GM19397 (cell line): ENCODE results near the gene DYNC2H1.

Experiments used
- ATAC-seq: cut with Tn5 transposase; IDR thresholded peaks from one replicate; pipeline ENCODE4 v1.9.1; 2021; ENCODE audit warnings: mild to moderate bottlenecking, moderate library complexity; ENCODE audit not compliant: unreplicated experiment

DYNC2H1 gene

GRCh38 chr11:103528046-103528445 is 418.8 kb downstream of the DYNC2H1 start:
- no peak for ATAC-seq

DNA sequence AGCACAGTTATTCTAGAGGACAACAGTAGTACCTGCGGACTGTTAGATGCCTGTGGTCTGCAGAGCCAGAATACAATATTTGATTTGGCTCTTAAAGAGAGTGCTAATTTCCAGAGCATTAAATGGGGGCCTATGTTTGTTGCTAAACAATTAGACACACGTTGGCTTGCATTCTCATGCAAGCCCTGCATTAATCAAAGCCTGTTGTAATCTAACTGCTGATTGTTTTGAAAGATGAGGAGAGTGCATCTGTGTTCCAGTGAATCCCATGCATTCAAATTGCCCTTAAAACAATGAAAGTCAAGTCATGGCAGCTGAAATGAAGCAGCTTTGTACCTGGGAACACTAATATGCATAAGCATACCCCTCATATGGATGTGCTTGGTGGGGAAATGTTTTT is 419.4 kb downstream of the DYNC2H1 start:
- ATAC-seq, result no peak

DNA sequence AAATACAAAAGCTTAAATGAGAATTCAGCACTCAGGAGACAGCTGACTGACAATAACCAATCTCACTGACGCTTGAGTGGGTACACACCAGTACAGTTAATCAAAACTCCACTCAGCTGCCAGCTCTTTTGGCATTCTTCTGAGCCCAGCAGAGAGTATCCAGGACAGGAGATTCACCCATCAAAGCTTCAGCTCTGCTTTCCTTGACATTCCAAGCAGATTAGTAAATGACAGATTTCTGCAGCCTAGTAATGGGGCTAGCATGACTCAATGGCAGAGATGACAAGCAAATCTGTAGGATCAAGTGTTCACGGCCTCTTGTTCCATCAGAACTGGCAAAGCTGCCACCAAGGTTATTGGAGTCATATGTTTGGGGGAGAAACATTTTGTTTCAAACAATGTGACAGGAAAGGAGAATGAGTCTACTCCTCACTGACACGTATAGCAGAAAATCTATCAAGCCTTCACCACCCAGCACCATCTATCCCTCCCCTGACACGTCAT is 420.0 kb downstream of the DYNC2H1 start:
- ATAC-seq, result no peak
